ENCODE measurements around the gene SNORC. TPM values are rescaled to one million over a fixed set of nuclear protein-coding genes. Genes with fewer than 3 reads are reported as not detected.
A peak's percentile ranks its signal among the peaks of the same experiment; 100 is the strongest.

The SNORC gene
- total and polyA plus RNA-seq, 8 donors: 0.76 to 13.2 (median 1.8) TPM

- H3K36me3 ChIP-seq: no peaks in the 10 kb centered on the region
- ATAC-seq (no peak), DNase-seq (no peak), FAIRE-seq (no peak)
- intact Hi-C loops (cut with DNase I): no loop called here
- no peak overlapping the region for H3K4me3 ChIP-seq
- H3K27ac ChIP-seq: peak overlapping the region in 1 of 4 donors; percentile 50
- H3K27me3 ChIP-seq: no peaks in the 10 kb centered on the region
- no peaks in the 10 kb centered on the region for H3K9me3 ChIP-seq
- TF ChIP-seq, protein P1, sequence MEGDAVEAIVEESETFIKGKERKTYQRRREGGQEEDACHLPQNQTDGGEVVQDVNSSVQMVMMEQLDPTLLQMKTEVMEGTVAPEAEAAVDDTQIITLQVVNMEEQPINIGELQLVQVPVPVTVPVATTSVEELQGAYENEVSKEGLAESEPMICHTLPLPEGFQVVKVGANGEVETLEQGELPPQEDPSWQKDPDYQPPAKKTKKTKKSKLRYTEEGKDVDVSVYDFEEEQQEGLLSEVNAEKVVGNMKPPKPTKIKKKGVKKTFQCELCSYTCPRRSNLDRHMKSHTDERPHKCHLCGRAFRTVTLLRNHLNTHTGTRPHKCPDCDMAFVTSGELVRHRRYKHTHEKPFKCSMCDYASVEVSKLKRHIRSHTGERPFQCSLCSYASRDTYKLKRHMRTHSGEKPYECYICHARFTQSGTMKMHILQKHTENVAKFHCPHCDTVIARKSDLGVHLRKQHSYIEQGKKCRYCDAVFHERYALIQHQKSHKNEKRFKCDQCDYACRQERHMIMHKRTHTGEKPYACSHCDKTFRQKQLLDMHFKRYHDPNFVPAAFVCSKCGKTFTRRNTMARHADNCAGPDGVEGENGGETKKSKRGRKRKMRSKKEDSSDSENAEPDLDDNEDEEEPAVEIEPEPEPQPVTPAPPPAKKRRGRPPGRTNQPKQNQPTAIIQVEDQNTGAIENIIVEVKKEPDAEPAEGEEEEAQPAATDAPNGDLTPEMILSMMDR (IDR thresholded peaks at IDR 0.05): no peak
- H3K4me1 ChIP-seq: peaks cover 0 to 10% (median 6%) of the 10 kb centered on the region in 3 donors
- WGBS, 2 donors: 83 to 89% methylated on average over 11 of the region's 11 CpGs
Measured at GRCh38 chr2:232890536-232890895, 20.5 kb downstream of the SNORC start.

DNA sequence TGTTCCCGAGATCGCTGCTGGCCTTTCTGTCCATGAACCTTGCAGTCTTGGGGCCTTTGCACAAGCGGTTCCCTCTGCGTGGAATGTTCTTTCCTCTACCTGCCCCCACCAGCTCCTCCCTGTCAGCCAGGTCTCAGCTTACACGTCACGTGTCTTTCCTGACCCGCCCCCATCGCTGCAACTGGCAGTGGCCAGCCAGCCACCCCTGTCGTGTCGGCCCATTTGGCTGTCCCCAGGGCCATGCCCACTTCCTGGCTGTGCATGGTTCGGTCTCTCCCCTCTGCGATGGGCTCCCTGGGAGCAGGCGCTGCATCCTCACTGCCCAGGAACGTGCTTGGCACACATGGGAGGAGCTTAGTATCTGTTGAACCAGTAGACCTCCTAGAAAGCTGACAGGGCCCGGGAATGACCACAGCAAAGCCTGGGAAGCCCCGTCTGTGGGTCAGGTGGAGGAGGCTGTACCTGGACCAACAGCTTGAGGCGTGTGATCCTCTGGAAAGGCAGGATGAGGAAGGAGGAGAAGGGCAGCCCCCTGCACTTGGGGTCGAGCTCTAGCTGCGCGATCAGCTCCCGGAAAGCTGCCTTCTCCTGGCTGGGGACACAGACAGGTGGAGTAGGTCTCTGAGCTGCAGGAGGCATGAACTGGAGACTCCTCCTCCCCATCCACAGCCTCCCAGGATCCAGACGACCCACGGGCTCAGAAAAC lies 21.0 kb downstream of the SNORC start:
- peak overlapping the region in 1 of 4 donors; percentile 18 for H3K4me3 ChIP-seq
- intact Hi-C loops (cut with DNase I): no loop called here
- no peaks in the 10 kb centered on the region for H3K9me3 ChIP-seq
- peak; percentile 71 to 83 (median 78) for DNase-seq
- TF ChIP-seq, protein P1 (IDR thresholded peaks at IDR 0.05): no peak
- peak; percentile 75 to 89 (median 80) for ATAC-seq
- 21 to 29% methylated on average over 23 of the region's 23 CpGs for WGBS, 2 donors
- H3K4me1 ChIP-seq: peaks cover 0 to 10% (median 6%) of the 10 kb centered on the region in 3 donors
- no peaks in the 10 kb centered on the region for H3K27me3 ChIP-seq
- no peak for FAIRE-seq
- H3K36me3 ChIP-seq: no peaks in the 10 kb centered on the region
- peak overlapping the region in 2 of 4 donors; percentile 33 to 50 for H3K27ac ChIP-seq

DNA sequence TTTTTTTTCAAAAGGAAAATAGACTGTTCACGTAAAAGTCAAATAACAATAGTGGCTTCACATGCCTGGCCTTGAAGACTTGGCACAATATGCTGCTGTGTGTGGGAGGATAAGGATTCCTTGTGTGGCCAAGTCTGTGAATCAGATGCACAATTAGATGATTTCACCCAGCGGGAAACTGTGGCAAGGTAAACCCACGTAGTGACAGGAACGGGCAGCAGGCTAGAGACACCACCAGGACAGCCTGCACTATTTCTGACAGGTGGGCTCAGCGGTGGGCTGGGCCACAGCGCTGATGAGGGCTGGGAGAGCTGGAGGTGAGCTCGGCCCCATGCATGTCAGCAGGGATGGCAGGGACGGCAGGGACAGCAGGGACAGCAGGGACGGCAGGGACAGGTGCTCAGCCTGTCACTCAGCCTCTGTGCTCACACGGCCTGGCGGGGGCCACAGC lies 21.6 kb downstream of the SNORC start:
- 34 to 38% methylated on average over 10 to 11 of the region's 11 CpGs for WGBS, 2 donors
- Histone ChIP-seq H3K27ac (peak overlapping the region in 2 of 4 donors; percentile 33 to 50), H3K4me1 (peaks cover 0 to 10% (median 6%) of the 10 kb centered on the region in 3 donors), H3K4me3 (no peak overlapping the region), H3K36me3 (no peaks in the 10 kb centered on the region), H3K9me3 (no peaks in the 10 kb centered on the region), H3K27me3 (no peaks in the 10 kb centered on the region)
- FAIRE-seq (no peak), ATAC-seq (peak; percentile 29 to 50 (median 37)), DNase-seq (peak in 1 of 6 donors; percentile 27)
- TF ChIP-seq, protein P1 (IDR thresholded peaks at IDR 0.05): no peak
- intact Hi-C loops (cut with DNase I): no loop called here

DNA sequence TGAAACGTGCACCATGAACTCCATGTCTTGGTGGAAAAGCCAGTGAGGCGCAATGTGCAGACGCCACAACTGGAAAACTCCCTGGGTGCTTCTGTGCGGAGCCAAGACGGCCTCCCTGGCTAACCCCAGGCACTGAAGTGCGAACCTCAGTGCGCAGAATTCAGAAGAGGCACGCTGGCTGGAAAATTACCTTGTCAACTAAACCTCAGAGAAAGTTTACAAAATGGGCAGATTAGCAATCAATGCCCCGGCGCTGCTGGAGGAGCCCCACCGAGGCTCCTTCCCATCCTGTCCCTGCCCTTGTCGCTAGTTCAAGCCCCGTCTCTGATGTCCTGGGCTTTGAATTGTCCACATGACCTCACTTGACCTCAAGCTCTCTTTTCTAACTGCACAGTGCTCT lies 22.2 kb downstream of the SNORC start:
- Histone ChIP-seq H3K9me3 (no peaks in the 10 kb centered on the region), H3K27ac (no peak overlapping the region), H3K4me3 (no peak overlapping the region), H3K4me1 (peaks cover 0 to 10% (median 6%) of the 10 kb centered on the region in 3 donors), H3K36me3 (no peaks in the 10 kb centered on the region), H3K27me3 (no peaks in the 10 kb centered on the region)
- FAIRE-seq (no peak), DNase-seq (no peak), ATAC-seq (no peak)
- intact Hi-C loops (cut with DNase I): no loop called here
- TF ChIP-seq, protein P1 (IDR thresholded peaks at IDR 0.05): no peak
- WGBS, 2 donors: 92% methylated on average over 13 of the region's 13 CpGs

DNA sequence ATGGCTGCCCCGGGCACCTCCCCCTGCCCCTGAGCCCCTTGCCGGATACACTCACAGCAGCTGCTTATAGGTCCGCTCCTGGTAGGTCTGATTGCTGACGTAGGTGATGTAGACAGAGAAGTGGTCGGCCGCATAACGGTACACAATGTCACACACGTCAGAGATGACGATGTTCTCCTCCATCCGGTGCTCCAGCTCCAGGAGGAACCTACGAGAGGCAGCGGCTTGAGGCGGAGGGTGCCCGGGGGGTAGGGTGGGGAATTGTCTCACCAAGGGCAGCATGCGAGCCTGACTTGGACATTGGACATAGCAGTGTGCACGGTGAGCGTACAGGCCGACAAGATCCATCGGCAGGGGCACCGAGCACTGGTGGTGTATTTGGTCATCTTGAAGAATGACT lies 22.8 kb downstream of the SNORC start:
- Histone ChIP-seq H3K36me3 (no peaks in the 10 kb centered on the region), H3K27me3 (no peaks in the 10 kb centered on the region), H3K4me1 (peaks cover 0 to 10% (median 6%) of the 10 kb centered on the region in 3 donors), H3K9me3 (no peaks in the 10 kb centered on the region), H3K27ac (no peak overlapping the region), H3K4me3 (no peak overlapping the region)
- FAIRE-seq (no peak), ATAC-seq (no peak), DNase-seq (peak in 1 of 6 donors; percentile 59)
- TF ChIP-seq, protein P1 (IDR thresholded peaks at IDR 0.05): no peak
- intact Hi-C loops (cut with DNase I): no loop called here
- 90 to 95% methylated on average over 20 of the region's 20 CpGs for WGBS, 2 donors

Data from pancreas (tissue), 10 donors.